Loucy (cell line): ENCODE measurements around the gene TPRG1L.

Source experiments
- CTCF ChIP-seq: fragments of 200-600 bp; sonication (generic); conservative IDR thresholded peaks from 2 replicates; pipeline ENCODE4 v1.5.1; 2014; ENCODE audit warnings: mild to moderate bottlenecking, antibody characterized with exemption, low read length
- EZH2phosphoT487 ChIP-seq: fragments of 200-600 bp; IDR thresholded peaks from 2 replicates; pipeline ENCODE4 v1.6.1; 2018; ENCODE audit warnings: antibody characterized with exemption, mild to moderate bottlenecking, moderate library complexity, borderline replicate concordance

GRCh38 chr1:3642919-3643675 lies 18.3 kb downstream of the TPRG1L start:
- TF ChIP-seq CTCF (no peak), EZH2phosphoT487 (no peak)
